ENCODE measurements around the gene C5orf63. TPM values are rescaled to one million over a fixed set of nuclear protein-coding genes. Genes with fewer than 3 reads are reported as not detected.

C5orf63 gene
- total and polyA plus RNA-seq, 2 of the 8 experiments (the other 6 are each of a cell fraction or from before 2014, with no cell fraction given), result 0.67 to 0.71 TPM

DNA sequence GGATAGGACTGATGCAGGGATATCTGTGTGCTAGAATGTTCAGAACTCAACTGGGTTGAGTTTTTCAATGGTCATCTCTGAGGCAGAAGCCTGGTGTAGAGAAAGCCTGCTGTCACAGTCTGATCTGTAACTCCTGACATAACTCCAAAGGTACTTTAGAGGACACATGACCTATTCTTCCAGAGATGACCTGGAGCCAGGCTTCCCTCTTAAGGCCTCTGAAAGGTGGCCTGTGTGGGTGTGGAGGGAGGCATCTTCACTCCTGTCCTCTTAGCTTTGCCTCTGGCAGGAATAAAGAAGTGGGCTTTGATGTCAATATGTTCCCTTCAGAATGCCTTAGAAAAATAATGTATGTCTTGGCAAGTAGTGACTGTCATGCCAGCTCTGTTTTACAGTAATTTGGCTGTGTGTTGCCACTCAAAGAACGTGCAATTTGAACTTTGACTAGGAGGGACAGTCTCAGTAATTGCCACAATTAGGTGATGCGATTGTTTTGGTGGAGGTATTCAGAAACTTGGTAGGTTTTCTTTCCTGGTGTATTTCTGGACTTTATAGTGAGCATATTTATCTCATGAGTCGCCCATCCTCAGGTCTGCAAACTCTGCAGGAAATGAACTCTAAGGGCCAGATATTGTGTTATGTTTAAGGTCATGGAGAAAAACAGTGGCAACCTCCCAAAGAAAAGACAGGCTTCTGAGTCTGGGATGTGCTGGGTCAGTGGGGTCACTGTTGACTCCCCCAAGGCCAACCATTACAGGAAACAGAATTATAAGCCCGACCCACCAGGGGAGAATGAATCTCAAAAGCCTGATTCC is 3.2 kb upstream of the C5orf63 start (continued):
- TF ChIP-seq HDAC2 (IDR thresholded peaks at IDR 0.05; ENCODE audit: borderline replicate concordance in 1 of 2, low read depth in 2 of 2, low read length in 2 of 2), result no peak
- no peak for TF ChIP-seq BRCA1 (IDR thresholded peaks at IDR 0.05; ENCODE audit: low read depth, low read length)
- TF ChIP-seq ASH2L (IDR thresholded peaks at IDR 0.05; ENCODE audit: low read length), result no peak

Measured in H1 (cell line).